H9 (cell line): ENCODE measurements around the gene LRRC14B. TPM values are rescaled to one million over a fixed set of nuclear protein-coding genes. Genes with fewer than 3 reads are reported as not detected.

Experiments used
- DNase-seq: peaks from one replicate; pipeline ENCODE4 v3.0.0-alpha.2; 2017
- H2AFZ ChIP-seq: one replicate; pipeline ENCODE4 v1.6.1; 2013; ENCODE audit warnings: mild to moderate bottlenecking, low read length, control low read depth, moderate library complexity
- H2AK5ac ChIP-seq: 2 replicates; pipeline ENCODE4 v1.6.1; 2013; ENCODE audit warnings: low read length, control low read depth, mixed read lengths; ENCODE audit not compliant: insufficient read length
- H2BK120ac ChIP-seq: one replicate; pipeline ENCODE4 v1.6.1; 2013; ENCODE audit warnings: low read depth, mild to moderate bottlenecking, low read length, control low read depth, inconsistent platforms; ENCODE audit not compliant: poor library complexity, severe bottlenecking
- H2BK12ac ChIP-seq: 2 replicates; pipeline ENCODE4 v1.6.1; 2013; ENCODE audit warnings: low read length, control low read depth, mixed read lengths, low read depth; ENCODE audit not compliant: insufficient read length
- H2BK15ac ChIP-seq: 2 replicates; pipeline ENCODE4 v1.6.1; 2013; ENCODE audit warnings: low read depth, low read length, control low read depth
- H2BK20ac ChIP-seq: one replicate; pipeline ENCODE4 v1.6.1; 2013; ENCODE audit warnings: low read depth, mild to moderate bottlenecking, low read length, control low read depth, inconsistent platforms; ENCODE audit not compliant: poor library complexity, severe bottlenecking
- H2BK5ac ChIP-seq: 2 replicates; pipeline ENCODE4 v1.6.1; 2013; ENCODE audit warnings: low read length, control low read depth, mixed read lengths; ENCODE audit not compliant: insufficient read length
- H3K14ac ChIP-seq: 2 replicates; pipeline ENCODE4 v1.6.1; 2013; ENCODE audit warnings: low read length, control low read depth; ENCODE audit not compliant: insufficient read depth
- H3K18ac ChIP-seq: 2 replicates; pipeline ENCODE4 v1.6.1; 2013; ENCODE audit warnings: low read depth, mild to moderate bottlenecking, mixed read lengths, low read length, control low read depth; ENCODE audit not compliant: insufficient read length
- H3K23ac ChIP-seq: 2 replicates; pipeline ENCODE4 v1.6.1; 2013; ENCODE audit warnings: low read length, control low read depth, mixed read lengths, low read depth; ENCODE audit not compliant: insufficient read length
- H3K23me2 ChIP-seq: 2 replicates; pipeline ENCODE4 v1.6.1; 2013; ENCODE audit warnings: low read depth, mild to moderate bottlenecking, mixed read lengths, low read length, control low read depth; ENCODE audit not compliant: insufficient read length, poor library complexity, severe bottlenecking
- H3K27ac ChIP-seq: 2 replicates; pipeline ENCODE4 v1.5.1; 2013; ENCODE audit warnings: low read length, control low read depth, mixed read lengths, low read depth; ENCODE audit not compliant: insufficient read length
- H3K27me3 ChIP-seq: 2 replicates; pipeline ENCODE4 v1.6.1; 2013; ENCODE audit warnings: low read length, control low read depth, inconsistent platforms; ENCODE audit not compliant: insufficient read depth
- H3K4ac ChIP-seq: 2 replicates; pipeline ENCODE4 v1.6.1; 2013; ENCODE audit warnings: low read depth, mild to moderate bottlenecking, control low read depth, inconsistent platforms, low read length, moderate library complexity
- H3K4me1 ChIP-seq: 2 replicates; pipeline ENCODE4 v1.6.1; 2013; ENCODE audit warnings: low read length, control low read depth, inconsistent platforms; ENCODE audit not compliant: insufficient read depth
- H3K4me2 ChIP-seq: 2 replicates; pipeline ENCODE4 v1.6.1; 2013; ENCODE audit warnings: low read length, control low read depth, mixed read lengths; ENCODE audit not compliant: insufficient read length, insufficient read depth
- H3K56ac ChIP-seq: 2 replicates; pipeline ENCODE4 v1.6.1; 2013; ENCODE audit warnings: low read depth, mild to moderate bottlenecking, mixed read lengths, low read length, control low read depth; ENCODE audit not compliant: insufficient read length
- H3K79me1 ChIP-seq: 2 replicates; pipeline ENCODE4 v1.6.1; 2013; ENCODE audit warnings: low read depth, mild to moderate bottlenecking, moderate library complexity, low read length, control low read depth, inconsistent platforms; ENCODE audit not compliant: insufficient read depth, poor library complexity, severe bottlenecking
- H3K79me2 ChIP-seq: 2 replicates; pipeline ENCODE4 v1.6.1; 2013; ENCODE audit warnings: low read length, control low read depth, inconsistent platforms; ENCODE audit not compliant: insufficient read depth
- H3K9ac ChIP-seq: 2 replicates; pipeline ENCODE4 v1.6.1; 2013; ENCODE audit warnings: low read length, control low read depth, mixed read lengths; ENCODE audit not compliant: insufficient read length; ENCODE audit errors: extremely low read depth
- H3K9me3 ChIP-seq: one replicate; pipeline ENCODE4 v1.6.1; 2013; ENCODE audit warnings: low read depth, low read length, inconsistent platforms; ENCODE audit not compliant: control insufficient read depth
- H3T11ph ChIP-seq: one replicate; pipeline ENCODE4 v1.6.1; 2013; ENCODE audit warnings: mild to moderate bottlenecking, low read length, control low read depth, inconsistent platforms
- H4K20me1 ChIP-seq: one replicate; pipeline ENCODE4 v1.6.1; 2013; ENCODE audit not compliant: control insufficient read depth, insufficient read length, insufficient read depth
- H4K5ac ChIP-seq: 2 replicates; pipeline ENCODE4 v1.6.1; 2013; ENCODE audit warnings: low read depth, mild to moderate bottlenecking, mixed read lengths, low read length, control low read depth; ENCODE audit not compliant: insufficient read length
- H4K8ac ChIP-seq: replicated peaks from 2 replicates; pipeline ENCODE4 v1.6.1; 2013; ENCODE audit warnings: low read length, control low read depth, mixed read lengths, low read depth; ENCODE audit not compliant: insufficient read length
- H4K91ac ChIP-seq: 2 replicates; pipeline ENCODE4 v1.6.1; 2013; ENCODE audit warnings: low read depth, mild to moderate bottlenecking, moderate library complexity, mixed read lengths, low read length, control low read depth; ENCODE audit not compliant: insufficient read length
- H3K27ac Mint-ChIP-seq, 3 experiments: 2 replicates in 2 of 3; 3 replicates in 1 of 3; pipeline ENCODE4 v1.8.0; 2020 to 2021; ENCODE audit warnings: mixed read lengths in 3 of 3, mild to moderate bottlenecking in 1 of 3, moderate library complexity in 1 of 3
- H3K27me3 Mint-ChIP-seq: 2 replicates; pipeline ENCODE4 v1.8.0; 2021; ENCODE audit warnings: low read depth, mild to moderate bottlenecking, moderate library complexity, mixed read lengths
- H3K36me3 Mint-ChIP-seq, 3 experiments: 2 replicates in 2 of 3; 3 replicates in 1 of 3; pipeline ENCODE4 v1.8.0; 2020 to 2021; ENCODE audit warnings: low read depth in 3 of 3, mixed read lengths in 3 of 3; ENCODE audit not compliant: insufficient read depth in 1 of 3
- H3K4me1 Mint-ChIP-seq, 2 experiments: 2 replicates each; pipeline ENCODE4 v1.8.0; 2020; ENCODE audit warnings: mixed read lengths in 2 of 2
- H3K4me3 Mint-ChIP-seq, 2 experiments: 2 replicates in 1 of 2; 3 replicates in 1 of 2; pipeline ENCODE4 v1.8.0; 2020 to 2021; ENCODE audit warnings: mild to moderate bottlenecking in 2 of 2, mixed read lengths in 2 of 2, moderate library complexity in 1 of 2
- H3K9me3 Mint-ChIP-seq, 2 experiments: 2 replicates in 1 of 2; 3 replicates in 1 of 2; pipeline ENCODE4 v1.8.0; 2020; ENCODE audit warnings: mild to moderate bottlenecking in 2 of 2, mixed read lengths in 2 of 2, moderate library complexity in 1 of 2
- WGBS: extraction: QIAGEN DNeasy Blood & Tissue Kit; methylation state at CpG from one replicate; pipeline ENCODE4 v1.1.7; 2013; ENCODE audit warnings: missing lambda C conversion rate, low lambda C conversion rate, mixed read lengths; ENCODE audit not compliant: insufficient read length; ENCODE audit errors: extremely low coverage; 5-methylcytosine and 5-hydroxymethylcytosine counted together
- total RNA-seq: library from RNA; stranded (reverse); gene quantifications from 2 replicates; pipeline ENCODE4 v1.2.1, GENCODE V29; 2021
- TF ChIP-seq, protein P1 (sequence below): fragments of 200-600 bp; sonication (generic); conservative IDR thresholded peaks from 3 replicates; pipeline ENCODE4 v1.8.0; 2021; ENCODE audit warnings: antibody characterized with exemption, mild to moderate bottlenecking

The LRRC14B gene
- total RNA-seq, 1 experiment from 2014 or later = not detected

DNA sequence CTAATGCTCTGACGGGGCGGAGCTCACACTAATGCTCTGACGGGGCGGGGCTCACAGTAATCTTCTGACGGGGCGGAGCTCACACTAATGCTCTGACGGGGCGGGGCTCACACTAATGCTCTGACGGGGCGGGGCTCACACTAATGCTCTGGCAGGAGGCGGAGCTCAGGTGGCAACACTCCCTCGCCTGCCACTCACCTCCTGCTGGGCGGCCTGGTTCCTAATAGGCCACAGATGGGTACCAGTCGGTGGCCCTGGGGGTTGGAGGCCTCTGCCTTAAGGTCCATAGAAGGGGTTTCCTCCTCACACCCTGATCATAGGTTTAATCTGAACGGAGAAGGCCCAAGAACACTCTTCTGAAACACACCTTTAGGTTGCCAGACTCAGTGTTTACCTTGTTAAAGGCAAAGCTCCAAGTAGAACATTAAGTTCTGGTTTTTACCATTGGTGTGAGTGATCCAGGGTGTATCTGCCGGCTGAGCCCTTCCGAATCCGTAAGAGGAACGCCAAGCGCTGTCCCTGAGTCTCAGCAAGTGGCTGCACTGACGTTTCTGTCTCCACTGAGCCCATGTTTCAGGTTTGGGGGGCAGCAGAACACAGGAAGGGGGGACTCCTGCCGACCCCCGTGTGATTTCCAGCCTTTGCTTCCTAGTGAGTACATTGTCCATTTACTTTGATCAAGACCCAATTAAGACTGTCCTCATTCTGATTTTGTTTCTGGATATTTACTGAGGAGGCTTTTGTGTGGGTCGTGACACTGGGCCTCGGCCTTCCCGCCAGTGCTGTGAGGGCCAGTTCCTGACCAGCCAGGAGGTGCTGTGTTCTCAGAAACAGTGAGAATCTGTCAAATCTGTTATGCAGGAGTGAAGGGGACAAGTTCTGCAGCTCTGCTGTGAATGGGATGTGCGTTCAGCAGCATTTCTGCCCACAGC, 24.6 kb upstream of the LRRC14B start:
- no peak overlapping the region for H3K14ac ChIP-seq
- DNase-seq = peak; percentile 31
- no peaks in the 10 kb centered on the region for H3K23me2 ChIP-seq
- no peak overlapping the region for H3K18ac ChIP-seq
- H2BK12ac ChIP-seq = no peak overlapping the region
- peaks cover 15 to 17% of the 10 kb centered on the region in 2 experiments for H3K9me3 Mint-ChIP-seq
- H2AK5ac ChIP-seq = no peak overlapping the region
- H3K79me1 ChIP-seq = no peaks in the 10 kb centered on the region
- H3K27ac Mint-ChIP-seq = peak overlapping the region in 1 of 3 experiments; percentile 81; a peak in 2 of 7 replicates
- no peak overlapping the region for H2BK120ac ChIP-seq
- no peaks in the 10 kb centered on the region for H3K9me3 ChIP-seq
- no peak overlapping the region for H2BK20ac ChIP-seq
- H3K27me3 Mint-ChIP-seq = no peaks in the 10 kb centered on the region
- H3T11ph ChIP-seq = no peak overlapping the region
- no CpG with 5 or more reads among the region's 27 CpGs for WGBS
- H3K27ac ChIP-seq = no peak overlapping the region
- no peak overlapping the region for H3K4ac ChIP-seq
- H3K4me2 ChIP-seq = no peak overlapping the region
- H2BK15ac ChIP-seq = no peak overlapping the region
- H4K20me1 ChIP-seq = no peaks in the 10 kb centered on the region
- no peaks in the 10 kb centered on the region for H3K79me2 ChIP-seq
- H3K27me3 ChIP-seq = no peaks in the 10 kb centered on the region
- H3K36me3 Mint-ChIP-seq = peaks cover 15 to 55% (median 50%) of the 10 kb centered on the region in 3 experiments
- H2AFZ ChIP-seq = no peak overlapping the region
- no peak overlapping the region for H4K91ac ChIP-seq
- TF ChIP-seq, protein P1, sequence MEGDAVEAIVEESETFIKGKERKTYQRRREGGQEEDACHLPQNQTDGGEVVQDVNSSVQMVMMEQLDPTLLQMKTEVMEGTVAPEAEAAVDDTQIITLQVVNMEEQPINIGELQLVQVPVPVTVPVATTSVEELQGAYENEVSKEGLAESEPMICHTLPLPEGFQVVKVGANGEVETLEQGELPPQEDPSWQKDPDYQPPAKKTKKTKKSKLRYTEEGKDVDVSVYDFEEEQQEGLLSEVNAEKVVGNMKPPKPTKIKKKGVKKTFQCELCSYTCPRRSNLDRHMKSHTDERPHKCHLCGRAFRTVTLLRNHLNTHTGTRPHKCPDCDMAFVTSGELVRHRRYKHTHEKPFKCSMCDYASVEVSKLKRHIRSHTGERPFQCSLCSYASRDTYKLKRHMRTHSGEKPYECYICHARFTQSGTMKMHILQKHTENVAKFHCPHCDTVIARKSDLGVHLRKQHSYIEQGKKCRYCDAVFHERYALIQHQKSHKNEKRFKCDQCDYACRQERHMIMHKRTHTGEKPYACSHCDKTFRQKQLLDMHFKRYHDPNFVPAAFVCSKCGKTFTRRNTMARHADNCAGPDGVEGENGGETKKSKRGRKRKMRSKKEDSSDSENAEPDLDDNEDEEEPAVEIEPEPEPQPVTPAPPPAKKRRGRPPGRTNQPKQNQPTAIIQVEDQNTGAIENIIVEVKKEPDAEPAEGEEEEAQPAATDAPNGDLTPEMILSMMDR = no peak
- H3K4me3 Mint-ChIP-seq = no peak overlapping the region
- H3K4me1 Mint-ChIP-seq = peaks cover 0 to 5% of the 10 kb centered on the region in 2 experiments; a peak in 1 of 4 replicates
- no peak overlapping the region for H3K9ac ChIP-seq
- no peak overlapping the region for H2BK5ac ChIP-seq
- H4K5ac ChIP-seq = no peak overlapping the region
- no peak overlapping the region for H3K23ac ChIP-seq
- no peaks in the 10 kb centered on the region for H3K4me1 ChIP-seq
- H3K56ac ChIP-seq = no peak overlapping the region
- H4K8ac ChIP-seq = no peak overlapping the region
